ENCODE results near the gene LRP1B.

DNA sequence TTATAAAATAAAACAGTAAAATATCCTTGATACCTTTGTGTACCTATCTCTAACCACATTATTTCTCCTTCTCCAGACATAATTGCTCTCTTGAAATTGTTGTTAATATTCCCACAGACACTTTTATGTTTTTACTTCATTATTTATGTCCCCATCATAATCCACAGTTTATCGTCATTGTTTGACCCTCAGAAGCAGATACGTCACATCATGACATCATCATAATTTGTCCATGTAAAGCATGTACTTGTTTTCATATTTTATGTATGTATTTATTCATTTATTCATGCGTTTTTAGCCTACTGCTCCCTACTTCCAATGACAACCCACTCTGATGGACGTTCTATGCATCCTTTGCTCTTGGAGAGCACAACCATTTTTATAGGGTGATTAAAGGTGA, 1943.7 kb downstream of the LRP1B start:
- TF ChIP-seq, protein P1, sequence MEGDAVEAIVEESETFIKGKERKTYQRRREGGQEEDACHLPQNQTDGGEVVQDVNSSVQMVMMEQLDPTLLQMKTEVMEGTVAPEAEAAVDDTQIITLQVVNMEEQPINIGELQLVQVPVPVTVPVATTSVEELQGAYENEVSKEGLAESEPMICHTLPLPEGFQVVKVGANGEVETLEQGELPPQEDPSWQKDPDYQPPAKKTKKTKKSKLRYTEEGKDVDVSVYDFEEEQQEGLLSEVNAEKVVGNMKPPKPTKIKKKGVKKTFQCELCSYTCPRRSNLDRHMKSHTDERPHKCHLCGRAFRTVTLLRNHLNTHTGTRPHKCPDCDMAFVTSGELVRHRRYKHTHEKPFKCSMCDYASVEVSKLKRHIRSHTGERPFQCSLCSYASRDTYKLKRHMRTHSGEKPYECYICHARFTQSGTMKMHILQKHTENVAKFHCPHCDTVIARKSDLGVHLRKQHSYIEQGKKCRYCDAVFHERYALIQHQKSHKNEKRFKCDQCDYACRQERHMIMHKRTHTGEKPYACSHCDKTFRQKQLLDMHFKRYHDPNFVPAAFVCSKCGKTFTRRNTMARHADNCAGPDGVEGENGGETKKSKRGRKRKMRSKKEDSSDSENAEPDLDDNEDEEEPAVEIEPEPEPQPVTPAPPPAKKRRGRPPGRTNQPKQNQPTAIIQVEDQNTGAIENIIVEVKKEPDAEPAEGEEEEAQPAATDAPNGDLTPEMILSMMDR (IDR thresholded peaks at IDR 0.05), result no peak
- TF ChIP-seq POLR2A (IDR thresholded peaks at IDR 0.05), result no peak

Measured in right lobe of liver (tissue), 4 donors.